GM23248 (cell line): Measurements from ENCODE around the gene OAF.

ENCODE experiments used
- EZH2 ChIP-seq: fragments of 200-600 bp; sonication (generic); IDR thresholded peaks from 2 replicates; pipeline ENCODE4 v1.6.1; 2018; ENCODE audit warnings: antibody characterized with exemption, mild to moderate bottlenecking; ENCODE audit not compliant: insufficient read depth, poor library complexity, severe bottlenecking
- EZH2phosphoT487 ChIP-seq: fragments of 200-600 bp; sonication (generic); IDR thresholded peaks from 2 replicates; pipeline ENCODE4 v1.6.1; 2018; ENCODE audit warnings: antibody characterized with exemption, moderate library complexity, mild to moderate bottlenecking, low read depth; ENCODE audit not compliant: insufficient read depth

DNA sequence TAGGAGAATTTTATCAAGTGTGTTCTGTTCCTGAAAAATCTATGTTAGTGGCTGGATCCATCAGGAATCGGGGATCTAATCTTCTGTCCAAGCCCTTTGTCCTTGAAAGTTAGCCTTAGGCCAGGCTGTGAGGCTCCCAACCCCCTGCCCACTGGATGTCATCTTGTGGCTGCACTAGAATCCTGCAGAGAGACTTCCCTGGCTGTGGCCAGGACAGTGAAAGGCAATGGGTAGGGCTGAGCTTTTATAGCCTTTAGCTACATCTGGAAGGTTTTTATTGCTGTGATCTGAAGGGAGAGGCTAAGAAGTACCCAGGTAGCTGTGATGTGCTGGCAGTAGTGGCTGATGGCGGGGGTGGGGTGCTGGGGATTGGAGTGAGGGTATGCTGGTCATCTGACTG lies 2.1 kb downstream of the OAF start:
- TF ChIP-seq EZH2: no peak
- no peak for TF ChIP-seq EZH2phosphoT487
